ENCODE results near the gene PUSL1.

DNA sequence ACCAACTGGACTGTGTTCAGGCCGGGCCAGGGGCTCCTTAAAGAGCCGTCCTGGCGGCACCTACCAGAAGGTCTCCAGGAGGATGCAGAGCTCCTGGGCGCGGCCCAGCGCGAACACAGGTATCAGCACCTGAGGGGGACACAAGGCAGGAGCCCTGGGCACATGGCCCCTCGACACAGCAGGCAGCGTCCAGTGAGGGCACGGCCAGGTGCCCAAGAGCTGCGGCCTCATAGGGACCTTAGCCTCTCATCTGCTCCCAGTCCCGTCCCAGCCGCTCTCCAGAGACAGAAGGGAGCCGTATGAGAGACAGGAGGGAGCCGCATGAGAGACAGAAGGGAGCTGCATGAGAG is 5.8 kb downstream of the PUSL1 start:
- no peak for TF ChIP-seq POLR2A (IDR thresholded peaks at IDR 0.05)
- TF ChIP-seq, protein P1, sequence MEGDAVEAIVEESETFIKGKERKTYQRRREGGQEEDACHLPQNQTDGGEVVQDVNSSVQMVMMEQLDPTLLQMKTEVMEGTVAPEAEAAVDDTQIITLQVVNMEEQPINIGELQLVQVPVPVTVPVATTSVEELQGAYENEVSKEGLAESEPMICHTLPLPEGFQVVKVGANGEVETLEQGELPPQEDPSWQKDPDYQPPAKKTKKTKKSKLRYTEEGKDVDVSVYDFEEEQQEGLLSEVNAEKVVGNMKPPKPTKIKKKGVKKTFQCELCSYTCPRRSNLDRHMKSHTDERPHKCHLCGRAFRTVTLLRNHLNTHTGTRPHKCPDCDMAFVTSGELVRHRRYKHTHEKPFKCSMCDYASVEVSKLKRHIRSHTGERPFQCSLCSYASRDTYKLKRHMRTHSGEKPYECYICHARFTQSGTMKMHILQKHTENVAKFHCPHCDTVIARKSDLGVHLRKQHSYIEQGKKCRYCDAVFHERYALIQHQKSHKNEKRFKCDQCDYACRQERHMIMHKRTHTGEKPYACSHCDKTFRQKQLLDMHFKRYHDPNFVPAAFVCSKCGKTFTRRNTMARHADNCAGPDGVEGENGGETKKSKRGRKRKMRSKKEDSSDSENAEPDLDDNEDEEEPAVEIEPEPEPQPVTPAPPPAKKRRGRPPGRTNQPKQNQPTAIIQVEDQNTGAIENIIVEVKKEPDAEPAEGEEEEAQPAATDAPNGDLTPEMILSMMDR (IDR thresholded peaks at IDR 0.05) = no peak
